ENCODE results near the gene SLC2A6. TPM values are rescaled to one million over a fixed set of nuclear protein-coding genes. Genes with fewer than 3 reads are reported as not detected.

SLC2A6 gene
- total and polyA plus RNA-seq, 2 of the 8 experiments (the other 6 are each of a cell fraction or from before 2014, with no cell fraction given) = 16.6 to 17.8 TPM

GRCh38 chr9:133477992-133478850 lies 678 bp downstream of the SLC2A6 start:
- H3K27me3 ChIP-seq (replicated peaks in 1 of 4; ENCODE audit: control insufficient read depth in 3 of 4, extremely low read depth in 1 of 4, insufficient read depth in 3 of 4, low read length in 3 of 4) = peaks cover 0 to 4% (median 0%) of the 10 kb centered on the region in 4 experiments; a peak in 1 of 7 replicates
- H3K23me2 ChIP-seq (ENCODE audit: low read depth, low read length) = peaks cover 6% of the 10 kb centered on the region; the same call in 1 of the 2 replicates
- peak overlapping the region; percentile 68; the same call in 1 of the 2 replicates for H2BK12ac ChIP-seq (ENCODE audit: low read depth, low read length)
- H3K4me1 ChIP-seq (replicated peaks in 1 of 4; ENCODE audit: control insufficient read depth in 3 of 4, insufficient read depth in 4 of 4, low read length in 3 of 4) = peaks cover 0 to 7% (median 4%) of the 10 kb centered on the region in 4 experiments; a peak in 6 of 7 replicates
- H2BK5ac ChIP-seq (ENCODE audit: low read depth, low read length) = no peak overlapping the region
- H2BK120ac ChIP-seq (replicated peaks; ENCODE audit: low read depth, low read length) = no peak overlapping the region
- H3K4me3 ChIP-seq (ENCODE audit: extremely low read depth in 1 of 4, insufficient read depth in 2 of 4, low read depth in 3 of 4, low read length in 4 of 4) = peak overlapping the region; percentile 52 to 81 (median 60)
- H3K14ac ChIP-seq (ENCODE audit: insufficient read length) = no peak overlapping the region
- H4K5ac ChIP-seq (ENCODE audit: insufficient read length, low read depth, low read length) = peak overlapping the region; percentile 72
- no peak overlapping the region for H2AFZ ChIP-seq (ENCODE audit: low read length)
- H3K79me2 ChIP-seq (ENCODE audit: control insufficient read depth in 1 of 2, insufficient read depth in 2 of 2, low read length in 2 of 2) = peaks cover 0 to 6% of the 10 kb centered on the region in 2 experiments; a peak in 1 of 4 replicates
- H3K79me1 ChIP-seq (ENCODE audit: low read depth, low read length) = peaks cover 2% of the 10 kb centered on the region; the same call in 1 of the 2 replicates
- peak overlapping the region; percentile 69 for H3K56ac ChIP-seq (replicated peaks; ENCODE audit: insufficient read length, low read depth, low read length)
- peaks cover 0 to 21% (median 6%) of the 10 kb centered on the region in 4 experiments; a peak in 5 of 8 replicates for H3K36me3 ChIP-seq (ENCODE audit: control insufficient read depth in 2 of 4, insufficient read depth in 4 of 4, low read length in 3 of 4)
- H4K8ac ChIP-seq (ENCODE audit: extremely low read depth, insufficient read depth, low read length) = peak overlapping the region; percentile 85
- no peaks in the 10 kb centered on the region for H3K9me3 ChIP-seq (ENCODE audit: insufficient read depth in 2 of 2, low read depth in 1 of 2, low read length in 1 of 2)
- no peak for FAIRE-seq
- ChIA-PET CTCF (ENCODE audit: partially characterized antibody) (interaction anchor here (0.6 to 3.4 kb wide), 15 partner anchors 7 to 277 kb away, joined by 3 to 13 read pairs (median 3); no protein-coding TSS in a partner anchor), POLR2A (ENCODE audit: partially characterized antibody) (interaction anchor here (0.5 to 3.4 kb wide), 8 partner anchors 10 to 201 kb away, joined by 3 to 19 read pairs (median 4); partner anchors contain the start of genes CACFD1, MED22 and RPL7A)
- peak overlapping the region; percentile 89 to 95 for H3K4me2 ChIP-seq (ENCODE audit: insufficient read depth in 1 of 2, low read depth in 2 of 2, low read length in 2 of 2)
- no peak overlapping the region for H3K23ac ChIP-seq (ENCODE audit: insufficient read length)
- H2BK15ac ChIP-seq (ENCODE audit: low read length) = no peak overlapping the region; the same call in 1 of the 2 replicates
- peak overlapping the region; percentile 48 for H3K18ac ChIP-seq (ENCODE audit: extremely low read depth, low read length)
- H2AK5ac ChIP-seq (ENCODE audit: low read depth, low read length) = no peak overlapping the region
- peak overlapping the region in 3 of 4 experiments; percentile 35 to 37 (median 37); a peak in 4 of 7 replicates for H3K9ac ChIP-seq (replicated peaks in 1 of 4; ENCODE audit: extremely low read depth in 1 of 4, low read depth in 3 of 4, low read length in 3 of 4)
- no peak for DNase-seq (ENCODE audit: low read depth in 1 of 2, low spot score in 2 of 2)
- H3K4ac ChIP-seq (replicated peaks; ENCODE audit: insufficient read length, low read depth, low read length) = peak overlapping the region; percentile 4
- WGBS, 2 experiments (ENCODE audit: extremely low coverage in 1 of 2, insufficient coverage in 1 of 2, insufficient read length in 1 of 2, insufficient replicate concordance in 2 of 2, low coverage in 1 of 2, low lambda C conversion rate in 2 of 2, missing lambda C conversion rate in 1 of 2) = 27% methylated on average over 17 of the region's 17 CpGs; no CpG with 5 or more reads in 1 of the 2 experiments
- H4K91ac ChIP-seq (replicated peaks; ENCODE audit: insufficient read length, low read length) = peak overlapping the region; percentile 89
- peaks cover 3 to 20% of the 10 kb centered on the region in 2 experiments for H4K20me1 ChIP-seq (replicated peaks in 1 of 2; ENCODE audit: control insufficient read depth in 1 of 2, insufficient read depth in 2 of 2, low read length in 2 of 2)
- no peak overlapping the region for H2BK20ac ChIP-seq (ENCODE audit: low read length)
- H3K27ac ChIP-seq (ENCODE audit: low read depth, low read length) = no peak overlapping the region
- TF ChIP-seq EZH2 (IDR thresholded peaks at IDR 0.05; ENCODE audit: low read depth, low read length, severe bottlenecking) (no peak), KDM5A (IDR thresholded peaks at IDR 0.05; ENCODE audit: low read length) (no peak), SIRT6 (IDR thresholded peaks at IDR 0.05; ENCODE audit: low read length) (no peak), CHD1 (IDR thresholded peaks at IDR 0.05; ENCODE audit: low read depth, low read length) (no peak), CEBPB (IDR thresholded peaks at IDR 0.05; ENCODE audit: low read depth, low read length) (no peak), MAX (IDR thresholded peaks at IDR 0.05) (no peak), HDAC2 (IDR thresholded peaks at IDR 0.05; ENCODE audit: borderline replicate concordance in 1 of 2, low read depth in 2 of 2, low read length in 2 of 2) (no peak), KDM1A (IDR thresholded peaks at IDR 0.05; ENCODE audit: borderline replicate concordance, low read length) (no peak)
